Measurements from ENCODE around the gene CDH23. TPM values are rescaled to one million over a fixed set of nuclear protein-coding genes. Genes with fewer than 3 reads are reported as not detected.

Gene CDH23
- total and polyA plus RNA-seq, 9 of the 15 experiments (the other 6 are each of a cell fraction or from before 2014, with no cell fraction given), result 0.18 to 1.2 (median 0.47) TPM

- H3K9me1 ChIP-seq (ENCODE audit: control insufficient read depth, insufficient read depth, low read length), result no peaks in the 10 kb centered on the region
- 0% methylated on average over 5 of the region's 5 CpGs for WGBS (ENCODE audit: insufficient coverage, low coverage, missing lambda C conversion rate)
- H3K4me1 ChIP-seq (replicated peaks in 1 of 2; ENCODE audit: control insufficient read depth in 2 of 2, insufficient read depth in 2 of 2, low read length in 2 of 2), result peaks cover 0 to 5% of the 10 kb centered on the region in 2 experiments; a peak in 3 of 5 replicates
- no peaks in the 10 kb centered on the region for H3K79me2 ChIP-seq (ENCODE audit: control insufficient read depth, insufficient read depth, low read length)
- H3K4me3 ChIP-seq, result no peak overlapping the region
- no peak for DNase-seq (ENCODE audit: extremely low read depth in 1 of 4, low spot score in 3 of 4)
- H2AFZ ChIP-seq (ENCODE audit: low read depth, low read length), result no peak overlapping the region
- ChIA-PET CTCF (ENCODE audit: low intra/inter-chr PET ratio) (no interaction called here), POLR2A (no interaction called here)
- no peaks in the 10 kb centered on the region for H3K36me3 ChIP-seq (ENCODE audit: control insufficient read depth, insufficient read depth, low read length)
- H3K27ac ChIP-seq (ENCODE audit: extremely low read depth, low read depth, low read length), result no peak overlapping the region
- no peak overlapping the region for H3K4me2 ChIP-seq (ENCODE audit: insufficient read depth, low read length)
- peak overlapping the region in 1 of 2 experiments; percentile 42; a peak in 1 of 4 replicates for H3K9ac ChIP-seq (ENCODE audit: insufficient read depth in 1 of 2, low read depth in 2 of 2, low read length in 2 of 2)
- intact Hi-C loops (cut with micrococcal nuclease) (loop anchor here (5.0 kb wide), 1 partner anchor 163 kb away; the partner anchor contains the start of gene SLC29A3), in situ Hi-C loops (cut with MboI) (no loop called here)
- no peak for TF ChIP-seq ZNF507 (tag; conservative IDR thresholded peaks at IDR 0.05)
- TF ChIP-seq CEBPB (tag; IDR thresholded peaks at IDR 0.05), result no peak
- TF ChIP-seq STAT5A (IDR thresholded peaks at IDR 0.05; ENCODE audit: borderline replicate concordance, low read length), result no peak
- no peak for TF ChIP-seq KDM2B (CRISPR knock-in tag; IDR thresholded peaks at IDR 0.05)
- TF ChIP-seq MXD1 (CRISPR knock-in tag; IDR thresholded peaks at IDR 0.05; ENCODE audit: borderline replicate concordance, poor library complexity, severe bottlenecking), result no peak
- TF ChIP-seq CSDE1 (IDR thresholded peaks at IDR 0.05), result no peak
- TF ChIP-seq HNRNPL (IDR thresholded peaks at IDR 0.05; ENCODE audit: low read depth, low read length), result no peak
- no peak for TF ChIP-seq CBX2 (IDR thresholded peaks at IDR 0.05; ENCODE audit: insufficient read depth, low read length, poor library complexity, severe bottlenecking)
- TF ChIP-seq ZNF23 (CRISPR knock-in tag; IDR thresholded peaks at IDR 0.05), result no peak
- TF ChIP-seq ARNT (IDR thresholded peaks at IDR 0.05), result no peak
- TF ChIP-seq ZNF134 (CRISPR knock-in tag; conservative IDR thresholded peaks at IDR 0.05), result no peak
- TF ChIP-seq ZNF324 (CRISPR knock-in tag; IDR thresholded peaks at IDR 0.05), result no peak
- peaks cover 49 to 80% of the 10 kb centered on the region in 2 experiments; a peak in 4 of 5 replicates for H3K27me3 ChIP-seq (ENCODE audit: control insufficient read depth in 2 of 2, insufficient read depth in 2 of 2, low read length in 2 of 2)
- H4K20me1 ChIP-seq (replicated peaks; ENCODE audit: control insufficient read depth, insufficient read depth, low read length), result peaks cover 9% of the 10 kb centered on the region
- no TSS peak for BruUV-seq (replicated peaks)
- no peaks in the 10 kb centered on the region for H3K9me3 ChIP-seq (replicated peaks; ENCODE audit: control insufficient read depth, insufficient read depth, low read depth, low read length)
- FAIRE-seq, result no peak
- ATAC-seq, result no peak
These were observed 83.1 kb downstream of the CDH23 start for GRCh38 chr10:71479831-71480230.
